DOHH2 (cell line): ENCODE measurements around the gene TMEM266.

Experiments used
- H3F3A ChIP-seq: fragments of 200-600 bp; sonication (generic), shearing (Covaris generic); 2 replicates; pipeline ENCODE4 v1.6.0; 2016; ENCODE audit warnings: antibody characterized with exemption, mild to moderate bottlenecking; ENCODE audit not compliant: control insufficient read depth, insufficient read depth
- H3K27ac ChIP-seq: fragments of 200-600 bp; sonication (generic); 2 replicates; pipeline ENCODE4 v1.5.1; 2014; ENCODE audit warnings: low read depth, mild to moderate bottlenecking, low read length, moderate library complexity
- H3K27me3 ChIP-seq: fragments of 200-600 bp; sonication (generic); 2 replicates; pipeline ENCODE4 v1.6.1; 2014; ENCODE audit warnings: mild to moderate bottlenecking, low read length, mixed read lengths; ENCODE audit not compliant: control insufficient read depth
- H3K36me3 ChIP-seq: fragments of 200-600 bp; sonication (generic); 2 replicates; pipeline ENCODE4 v1.6.1; 2014; ENCODE audit warnings: mild to moderate bottlenecking, low read length, moderate library complexity, mixed read lengths; ENCODE audit not compliant: control insufficient read depth
- H3K4me1 ChIP-seq: fragments of 200-600 bp; sonication (generic); 2 replicates; pipeline ENCODE4 v1.6.1; 2014; ENCODE audit warnings: mild to moderate bottlenecking, low read length, mixed read lengths; ENCODE audit not compliant: control insufficient read depth
- H3K4me2 ChIP-seq: fragments of 200-600 bp; sonication (generic); 2 replicates; pipeline ENCODE4 v1.6.0; 2014; ENCODE audit warnings: mild to moderate bottlenecking, low read length, moderate library complexity
- H3K4me3 ChIP-seq: fragments of 200-600 bp; sonication (generic); 2 replicates; pipeline ENCODE4 v1.5.1; 2014; ENCODE audit warnings: mild to moderate bottlenecking, low read length, mixed read lengths
- H3K79me2 ChIP-seq: fragments of 200-600 bp; sonication (generic); 2 replicates; pipeline ENCODE4 v1.6.1; 2014; ENCODE audit warnings: mild to moderate bottlenecking, low read length, mixed read lengths; ENCODE audit not compliant: control insufficient read depth
- H3K9me2 ChIP-seq: fragments of 200-600 bp; sonication (generic); replicated peaks from 2 replicates; pipeline ENCODE4 v1.6.1; 2014; ENCODE audit warnings: mild to moderate bottlenecking, low read length, mixed read lengths; ENCODE audit not compliant: control insufficient read depth
- H3K9me3 ChIP-seq: fragments of 200-600 bp; sonication (generic); 2 replicates; pipeline ENCODE4 v1.6.1; 2014; ENCODE audit warnings: antibody characterized with exemption, low read length, mixed read lengths; ENCODE audit not compliant: control insufficient read depth, insufficient read depth
- H4K20me1 ChIP-seq: fragments of 200-600 bp; sonication (generic); 2 replicates; pipeline ENCODE4 v1.6.0; 2014; ENCODE audit warnings: low read depth, mild to moderate bottlenecking, antibody characterized with exemption, low read length, moderate library complexity; ENCODE audit not compliant: control insufficient read depth, insufficient read depth
- EZH2phosphoT487 ChIP-seq: fragments of 200-600 bp; sonication (generic); IDR thresholded peaks from 2 replicates; pipeline ENCODE4 v1.6.1; 2017; ENCODE audit warnings: borderline replicate concordance, mild to moderate bottlenecking, antibody characterized with exemption, low read length, moderate library complexity, mixed read lengths
- TF ChIP-seq, protein P1 (sequence below): fragments of 200-600 bp; sonication (generic); IDR thresholded peaks from one replicate; pipeline ENCODE4 v1.5.1; 2014; ENCODE audit warnings: antibody characterized with exemption, mild to moderate bottlenecking, low read depth, low read length; ENCODE audit not compliant: poor library complexity, severe bottlenecking

TMEM266 gene

DNA sequence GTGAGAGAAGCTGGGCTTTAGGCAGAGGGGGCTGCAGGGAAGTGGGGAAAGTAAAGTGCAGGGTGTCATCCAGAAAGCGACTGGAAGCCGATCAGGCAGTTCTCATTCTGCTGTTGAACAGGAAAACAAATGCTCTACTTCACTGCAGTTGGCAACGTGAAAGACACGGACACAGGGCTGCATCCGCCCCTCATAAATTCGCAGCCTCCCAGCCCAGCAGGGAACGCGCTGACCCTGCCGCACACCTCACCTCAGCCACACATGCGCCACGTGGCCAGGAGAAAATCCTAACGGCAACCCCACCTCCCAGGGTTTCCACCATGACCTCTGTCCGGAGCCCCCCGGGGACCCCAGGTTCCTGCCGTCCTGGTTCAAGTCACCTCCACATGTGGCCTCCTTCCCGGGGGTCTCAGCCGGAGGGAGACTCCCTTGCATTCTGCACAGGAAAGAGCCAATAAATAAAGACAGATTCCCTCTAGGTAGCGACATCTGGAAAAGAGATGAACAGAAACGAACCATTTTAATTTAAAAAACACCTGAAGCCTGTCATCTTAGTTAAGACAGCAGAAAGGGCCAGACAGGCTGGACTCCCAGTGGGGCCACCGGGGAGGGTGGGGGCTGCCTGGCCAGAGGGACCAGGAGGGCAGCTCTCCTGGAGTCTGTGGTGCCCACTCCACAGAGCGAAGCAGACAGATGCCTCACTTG lies 118.7 kb downstream of the TMEM266 start:
- TF ChIP-seq EZH2phosphoT487, result no peak
- TF ChIP-seq, protein P1, sequence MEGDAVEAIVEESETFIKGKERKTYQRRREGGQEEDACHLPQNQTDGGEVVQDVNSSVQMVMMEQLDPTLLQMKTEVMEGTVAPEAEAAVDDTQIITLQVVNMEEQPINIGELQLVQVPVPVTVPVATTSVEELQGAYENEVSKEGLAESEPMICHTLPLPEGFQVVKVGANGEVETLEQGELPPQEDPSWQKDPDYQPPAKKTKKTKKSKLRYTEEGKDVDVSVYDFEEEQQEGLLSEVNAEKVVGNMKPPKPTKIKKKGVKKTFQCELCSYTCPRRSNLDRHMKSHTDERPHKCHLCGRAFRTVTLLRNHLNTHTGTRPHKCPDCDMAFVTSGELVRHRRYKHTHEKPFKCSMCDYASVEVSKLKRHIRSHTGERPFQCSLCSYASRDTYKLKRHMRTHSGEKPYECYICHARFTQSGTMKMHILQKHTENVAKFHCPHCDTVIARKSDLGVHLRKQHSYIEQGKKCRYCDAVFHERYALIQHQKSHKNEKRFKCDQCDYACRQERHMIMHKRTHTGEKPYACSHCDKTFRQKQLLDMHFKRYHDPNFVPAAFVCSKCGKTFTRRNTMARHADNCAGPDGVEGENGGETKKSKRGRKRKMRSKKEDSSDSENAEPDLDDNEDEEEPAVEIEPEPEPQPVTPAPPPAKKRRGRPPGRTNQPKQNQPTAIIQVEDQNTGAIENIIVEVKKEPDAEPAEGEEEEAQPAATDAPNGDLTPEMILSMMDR, result no peak
- Histone ChIP-seq H3K27me3 (peaks cover 10% of the 10 kb centered on the region; the same call in 1 of the 2 replicates), H3K9me2 (no peaks in the 10 kb centered on the region), H3K4me2 (no peak overlapping the region), H3F3A (no peaks in the 10 kb centered on the region), H3K4me3 (no peak overlapping the region), H4K20me1 (no peaks in the 10 kb centered on the region), H3K4me1 (no peaks in the 10 kb centered on the region), H3K36me3 (no peaks in the 10 kb centered on the region), H3K9me3 (no peaks in the 10 kb centered on the region), H3K27ac (no peak overlapping the region), H3K79me2 (no peaks in the 10 kb centered on the region)

DNA sequence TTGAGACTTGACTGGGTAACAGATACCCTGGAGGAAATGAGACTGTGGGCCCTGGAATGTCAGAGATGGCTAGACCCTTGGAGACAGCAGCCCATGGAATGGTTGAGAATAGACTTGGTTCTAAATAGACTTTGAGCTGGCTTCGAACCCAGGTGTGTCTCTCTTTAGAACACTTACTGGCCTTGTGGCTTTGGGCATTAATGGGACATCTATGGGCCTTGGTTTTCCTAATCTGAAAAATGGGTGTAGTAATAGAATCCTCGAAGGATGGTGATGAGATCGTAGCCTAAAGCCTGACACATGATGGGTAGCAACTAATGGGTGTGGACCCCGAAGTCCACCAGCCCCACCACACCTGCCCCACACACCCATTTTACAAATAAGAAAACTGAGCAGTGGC lies 119.2 kb downstream of the TMEM266 start:
- TF ChIP-seq, protein P1, result no peak
- TF ChIP-seq EZH2phosphoT487, result no peak
- Histone ChIP-seq H3K9me3 (no peaks in the 10 kb centered on the region), H3K4me1 (no peaks in the 10 kb centered on the region), H3K27me3 (peaks cover 10% of the 10 kb centered on the region; the same call in 1 of the 2 replicates), H3K27ac (no peak overlapping the region), H4K20me1 (no peaks in the 10 kb centered on the region), H3K36me3 (no peaks in the 10 kb centered on the region), H3K79me2 (no peaks in the 10 kb centered on the region), H3K4me2 (no peak overlapping the region), H3F3A (no peaks in the 10 kb centered on the region), H3K9me2 (no peaks in the 10 kb centered on the region), H3K4me3 (no peak overlapping the region)

DNA sequence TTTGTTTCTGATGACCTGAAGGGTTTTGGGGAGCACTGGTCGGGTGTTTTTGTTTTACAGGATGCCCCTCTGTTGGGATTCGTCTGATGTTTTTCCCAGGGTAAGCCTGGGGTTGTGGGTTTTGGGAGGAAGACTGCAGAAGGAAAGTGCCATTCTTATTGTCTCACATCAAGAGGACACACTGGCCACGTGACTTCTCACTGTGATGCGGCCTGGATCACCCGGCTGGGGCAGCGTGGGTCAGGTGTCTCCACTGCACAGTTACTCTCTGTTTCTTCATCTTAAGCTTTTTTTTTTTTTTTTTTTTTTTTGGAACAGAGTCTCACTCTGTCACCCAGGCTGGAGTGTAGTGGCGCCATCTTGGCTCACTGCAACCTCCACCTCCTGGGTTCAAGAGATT lies 120.5 kb downstream of the TMEM266 start:
- Histone ChIP-seq H3K79me2 (no peaks in the 10 kb centered on the region), H3K4me2 (no peak overlapping the region), H3K9me3 (no peaks in the 10 kb centered on the region), H3K4me3 (no peak overlapping the region), H3K27ac (no peak overlapping the region), H3K4me1 (no peaks in the 10 kb centered on the region), H3K27me3 (peaks cover 10% of the 10 kb centered on the region; the same call in 1 of the 2 replicates), H3K36me3 (no peaks in the 10 kb centered on the region), H3F3A (no peaks in the 10 kb centered on the region), H3K9me2 (no peaks in the 10 kb centered on the region), H4K20me1 (no peaks in the 10 kb centered on the region)
- no peak for TF ChIP-seq EZH2phosphoT487

DNA sequence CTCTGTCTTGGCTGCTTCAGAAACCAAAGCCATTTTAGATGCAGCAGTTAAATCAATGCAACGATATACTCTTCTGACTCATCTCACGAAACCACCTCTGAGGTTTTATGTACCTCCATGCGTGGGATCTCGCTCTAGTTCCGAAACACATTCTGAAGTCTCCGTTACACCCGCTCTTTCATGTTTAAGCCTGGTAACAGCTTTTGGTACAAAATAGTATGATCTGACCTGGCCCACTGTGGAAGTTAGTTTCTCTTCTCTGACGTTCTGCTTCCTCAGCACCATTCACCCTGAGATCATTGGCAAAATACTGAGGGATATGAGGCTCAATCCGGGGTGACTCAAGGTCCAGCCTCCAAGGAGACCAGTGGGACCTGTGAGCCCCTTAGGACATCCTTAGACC lies 121.9 kb downstream of the TMEM266 start:
- no peaks in the 10 kb centered on the region for H4K20me1 ChIP-seq
- H3K4me2 ChIP-seq, result no peak overlapping the region

More for the DNA sequence above, 121.9 kb downstream of the TMEM266 start:
- no peak overlapping the region for H3K4me3 ChIP-seq
- H3K9me2 ChIP-seq, result no peaks in the 10 kb centered on the region
- H3K36me3 ChIP-seq, result no peaks in the 10 kb centered on the region
- H3K79me2 ChIP-seq, result no peaks in the 10 kb centered on the region
- H3K4me1 ChIP-seq, result no peaks in the 10 kb centered on the region
- TF ChIP-seq EZH2phosphoT487, result no peak
- TF ChIP-seq, protein P1, result no peak
- peaks cover 10% of the 10 kb centered on the region; the same call in 1 of the 2 replicates for H3K27me3 ChIP-seq
- H3K27ac ChIP-seq, result no peak overlapping the region
- H3F3A ChIP-seq, result no peaks in the 10 kb centered on the region
- no peaks in the 10 kb centered on the region for H3K9me3 ChIP-seq
